Measurements from ENCODE around the gene SLC1A3. TPM values are rescaled to one million over a fixed set of nuclear protein-coding genes. Genes with fewer than 3 reads are reported as not detected.
A peak's percentile ranks its signal among the peaks of the same experiment; 100 is the strongest.

SLC1A3 gene
- total and polyA plus RNA-seq, 11 donors: 49.5 to 153 (median 66.1) TPM

DNA sequence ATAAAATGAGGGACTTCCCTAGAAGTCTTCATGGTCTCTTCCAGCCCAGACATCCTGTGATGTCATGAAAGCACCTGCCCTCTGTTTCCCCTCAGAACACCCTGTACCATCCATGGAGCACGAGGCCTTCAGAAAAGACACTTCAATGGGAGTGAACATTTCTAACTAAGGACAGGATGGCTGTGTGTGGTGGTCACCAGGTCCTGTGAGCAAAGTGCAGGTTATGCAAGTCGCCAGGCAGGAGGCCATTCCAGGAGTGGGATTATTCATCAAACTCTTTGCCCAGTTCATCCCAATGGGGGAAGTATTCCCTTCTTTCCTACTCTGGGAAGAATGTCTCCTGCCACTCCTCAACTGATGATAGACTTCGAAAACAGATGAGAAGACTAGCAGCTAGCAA is 80.5 kb downstream of the SLC1A3 start:
- TF ChIP-seq POLR2A (IDR thresholded peaks at IDR 0.05): no peak
- TF ChIP-seq, protein P1, sequence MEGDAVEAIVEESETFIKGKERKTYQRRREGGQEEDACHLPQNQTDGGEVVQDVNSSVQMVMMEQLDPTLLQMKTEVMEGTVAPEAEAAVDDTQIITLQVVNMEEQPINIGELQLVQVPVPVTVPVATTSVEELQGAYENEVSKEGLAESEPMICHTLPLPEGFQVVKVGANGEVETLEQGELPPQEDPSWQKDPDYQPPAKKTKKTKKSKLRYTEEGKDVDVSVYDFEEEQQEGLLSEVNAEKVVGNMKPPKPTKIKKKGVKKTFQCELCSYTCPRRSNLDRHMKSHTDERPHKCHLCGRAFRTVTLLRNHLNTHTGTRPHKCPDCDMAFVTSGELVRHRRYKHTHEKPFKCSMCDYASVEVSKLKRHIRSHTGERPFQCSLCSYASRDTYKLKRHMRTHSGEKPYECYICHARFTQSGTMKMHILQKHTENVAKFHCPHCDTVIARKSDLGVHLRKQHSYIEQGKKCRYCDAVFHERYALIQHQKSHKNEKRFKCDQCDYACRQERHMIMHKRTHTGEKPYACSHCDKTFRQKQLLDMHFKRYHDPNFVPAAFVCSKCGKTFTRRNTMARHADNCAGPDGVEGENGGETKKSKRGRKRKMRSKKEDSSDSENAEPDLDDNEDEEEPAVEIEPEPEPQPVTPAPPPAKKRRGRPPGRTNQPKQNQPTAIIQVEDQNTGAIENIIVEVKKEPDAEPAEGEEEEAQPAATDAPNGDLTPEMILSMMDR (IDR thresholded peaks at IDR 0.05): no peak
- no peaks in the 10 kb centered on the region for H3K27me3 ChIP-seq
- no peak overlapping the region for H3K27ac ChIP-seq
- ATAC-seq (no peak), DNase-seq (no peak)
- peaks cover 0 to 77% (median 26%) of the 10 kb centered on the region in 12 donors for H3K4me1 ChIP-seq
- H3K4me3 ChIP-seq: no peak overlapping the region
- 75 to 95% (median 87%) methylated on average over 3 of the region's 3 CpGs for WGBS, 4 donors
- intact Hi-C loops (cut with DNase I): loop anchor here in 2 of 10 donors (10.0 kb wide), 2 partner anchors 82 to 162 kb away; partner anchors contain the start of gene SLC1A3 (in 1 of the 2)
- H3K36me3 ChIP-seq: peaks cover 0 to 20% (median 2%) of the 10 kb centered on the region in 9 donors
- H3K9me3 ChIP-seq: no peaks in the 10 kb centered on the region

DNA sequence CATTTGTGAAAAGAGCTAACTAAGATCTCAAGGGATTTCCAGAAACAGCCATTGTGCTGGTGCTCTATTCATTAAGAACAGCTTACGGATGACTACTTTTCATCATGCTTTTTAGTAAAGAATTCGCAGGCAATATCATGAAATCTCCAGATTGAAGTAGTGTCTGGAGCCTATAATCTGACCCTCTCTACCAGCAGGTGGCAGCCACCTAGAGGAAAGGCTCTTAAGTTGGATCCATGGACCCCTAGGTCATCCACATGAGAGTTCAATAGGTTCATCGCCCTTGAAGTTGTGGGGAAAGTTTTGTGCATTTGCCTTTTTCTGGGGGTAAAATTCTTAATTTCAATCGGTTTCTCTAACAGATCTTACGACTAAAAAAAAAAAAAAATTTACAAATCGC is 82.3 kb downstream of the SLC1A3 start:
- no peak for ATAC-seq
- DNase-seq: no peak
- intact Hi-C loops (cut with DNase I): loop anchor here in 2 of 10 donors (10.0 kb wide), 2 partner anchors 84 to 164 kb away; partner anchors contain the start of gene SLC1A3 (in 1 of the 2)
- WGBS, 4 donors: 90 to 94% (median 92%) methylated on average over 6 of the region's 6 CpGs
- Histone ChIP-seq H3K9me3 (no peaks in the 10 kb centered on the region), H3K4me1 (peaks cover 0 to 76% (median 27%) of the 10 kb centered on the region in 12 donors), H3K27me3 (no peaks in the 10 kb centered on the region), H3K36me3 (peaks cover 0 to 20% (median 2%) of the 10 kb centered on the region in 9 donors), H3K4me3 (no peak overlapping the region), H3K27ac (peak overlapping the region in 1 of 12 donors; percentile 83)
- no peak for TF ChIP-seq POLR2A (IDR thresholded peaks at IDR 0.05)
- TF ChIP-seq, protein P1 (IDR thresholded peaks at IDR 0.05): peak in 7 of 12 donors; percentile 10 to 35 (median 18)

DNA sequence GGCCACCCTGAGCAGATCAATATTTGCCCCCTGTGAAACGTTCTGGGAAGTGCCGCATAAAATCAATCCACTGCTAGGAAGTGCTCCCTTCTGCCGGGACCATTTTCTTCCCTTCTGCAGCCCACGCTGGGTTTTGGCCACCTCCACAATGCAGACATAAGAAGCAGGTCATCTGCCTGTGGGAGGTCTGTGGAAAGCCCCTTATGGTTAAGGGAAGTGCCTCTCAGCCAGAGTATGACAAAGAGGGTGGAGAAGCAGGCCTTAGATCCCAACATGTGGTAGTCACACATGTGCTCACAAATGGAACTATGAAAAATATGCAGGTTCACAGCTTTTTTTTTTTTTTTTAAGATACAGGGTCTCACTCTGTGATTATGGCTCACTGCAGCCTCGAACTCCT is 82.8 kb downstream of the SLC1A3 start:
- WGBS, 4 donors: 83 to 90% (median 86%) methylated on average over 5 of the region's 5 CpGs
- H3K27ac ChIP-seq: peak overlapping the region in 4 of 12 donors; percentile 56 to 83 (median 78)
- TF ChIP-seq, protein P1 (IDR thresholded peaks at IDR 0.05): no peak
- no peak for TF ChIP-seq POLR2A (IDR thresholded peaks at IDR 0.05)
- DNase-seq: no peak
- no peak overlapping the region for H3K4me3 ChIP-seq
- H3K4me1 ChIP-seq: peaks cover 0 to 71% (median 26%) of the 10 kb centered on the region in 12 donors
- no peak for ATAC-seq
- peaks cover 0 to 20% (median 2%) of the 10 kb centered on the region in 9 donors for H3K36me3 ChIP-seq
- intact Hi-C loops (cut with DNase I): loop anchor here in 2 of 10 donors (10.0 kb wide), 2 partner anchors 84 to 164 kb away; partner anchors contain the start of gene SLC1A3 (in 1 of the 2)
- H3K27me3 ChIP-seq: no peaks in the 10 kb centered on the region
- H3K9me3 ChIP-seq: no peaks in the 10 kb centered on the region

DNA sequence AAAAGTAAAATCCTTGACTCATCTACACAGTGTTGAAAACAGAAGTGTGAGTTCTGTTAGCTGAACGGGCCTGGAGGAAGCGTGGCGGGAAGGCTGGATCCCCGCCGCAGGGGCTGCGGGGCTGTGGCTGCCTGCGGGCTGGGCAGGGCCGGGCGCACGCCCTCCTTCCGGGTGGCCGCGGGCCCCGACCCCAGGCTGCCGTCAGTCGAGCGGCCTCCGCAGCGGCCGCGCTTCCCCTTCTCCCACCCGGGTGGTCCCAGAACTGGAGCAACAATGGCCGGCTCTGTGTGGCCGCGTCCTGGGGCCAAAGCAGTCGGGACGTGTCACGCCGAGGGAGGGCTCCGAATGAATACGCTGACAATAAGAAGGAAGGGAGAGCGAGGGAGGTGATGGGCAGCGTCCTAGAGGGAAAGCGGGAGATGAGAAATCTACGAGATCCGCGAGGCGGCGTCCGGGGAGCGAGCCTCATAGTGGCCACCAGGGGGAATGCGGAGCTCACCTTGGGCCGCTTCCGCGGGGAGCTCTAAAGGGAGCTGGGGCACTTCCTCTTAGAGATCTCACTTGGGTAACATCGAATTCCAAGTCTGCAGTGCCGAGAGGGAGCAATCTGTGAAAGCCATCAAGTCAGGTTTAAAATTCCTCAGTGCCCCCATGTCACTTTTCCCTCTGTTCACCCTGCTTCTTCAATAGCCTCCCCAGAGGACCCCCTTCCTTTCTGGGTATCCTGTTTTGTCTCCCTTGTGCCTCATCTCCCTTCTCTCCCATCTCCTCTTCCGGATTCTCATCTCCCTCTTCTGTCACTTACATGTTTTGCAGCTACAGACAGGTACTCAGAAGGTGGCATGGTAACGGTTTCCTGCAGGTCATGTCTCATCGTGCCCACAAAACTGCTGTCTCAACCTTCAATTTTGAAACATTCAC is 83.9 kb downstream of the SLC1A3 start:
- Histone ChIP-seq H3K27ac (peak overlapping the region; percentile 23 to 84 (median 73)), H3K27me3 (no peaks in the 10 kb centered on the region), H3K36me3 (peaks cover 0 to 18% (median 0%) of the 10 kb centered on the region in 9 donors), H3K4me3 (peak overlapping the region; percentile 24 to 74 (median 56)), H3K4me1 (peaks cover 0 to 60% (median 25%) of the 10 kb centered on the region in 12 donors), H3K9me3 (no peaks in the 10 kb centered on the region)
- intact Hi-C loops (cut with DNase I): loop anchor here in 8 of 10 donors (1.0 to 10.0 kb wide), 11 partner anchors 83 to 516 kb away; partner anchors contain the start of genes SLC1A3 (in 7 of the 8) and RANBP3L (in 1 of the 8)
- DNase-seq: peak; percentile 71 to 91 (median 84)
- ATAC-seq: peak; percentile 66 to 81 (median 73)
- TF ChIP-seq, protein P1 (IDR thresholded peaks at IDR 0.05): peak; percentile 59 to 88 (median 74)
- peak in 1 of 2 donors; percentile 21 for TF ChIP-seq POLR2A (IDR thresholded peaks at IDR 0.05)
- WGBS, 4 donors: 2 to 4% (median 3%) methylated on average over 47 to 50 of the region's 50 CpGs

All from heart left ventricle (tissue), 16 donors.